Renal cortical epithelial cell (primary cell): ENCODE data around the gene CSMD2. TPM values are rescaled to one million over a fixed set of nuclear protein-coding genes. Genes with fewer than 3 reads are reported as not detected.
"Not testable (repeated sequence)": the region's sequence is repeated elsewhere in the genome, so short reads cannot be mapped to it uniquely, and the experiment has no call there.

Source experiments
- DNase-seq: peaks from one replicate; pipeline ENCODE4 v3.0.0-alpha.2; 2011; ENCODE audit warnings: low read depth
- total RNA-seq: library from RNA; depleted of rRNA; stranded (reverse); fragments of >200 nt; gene quantifications from 2 replicates; pipeline ENCODE4 v1.2.3, GENCODE V29; 2014

CSMD2 gene
- total RNA-seq, result under 0.01 and 0.55 TPM in 2 replicates

DNA sequence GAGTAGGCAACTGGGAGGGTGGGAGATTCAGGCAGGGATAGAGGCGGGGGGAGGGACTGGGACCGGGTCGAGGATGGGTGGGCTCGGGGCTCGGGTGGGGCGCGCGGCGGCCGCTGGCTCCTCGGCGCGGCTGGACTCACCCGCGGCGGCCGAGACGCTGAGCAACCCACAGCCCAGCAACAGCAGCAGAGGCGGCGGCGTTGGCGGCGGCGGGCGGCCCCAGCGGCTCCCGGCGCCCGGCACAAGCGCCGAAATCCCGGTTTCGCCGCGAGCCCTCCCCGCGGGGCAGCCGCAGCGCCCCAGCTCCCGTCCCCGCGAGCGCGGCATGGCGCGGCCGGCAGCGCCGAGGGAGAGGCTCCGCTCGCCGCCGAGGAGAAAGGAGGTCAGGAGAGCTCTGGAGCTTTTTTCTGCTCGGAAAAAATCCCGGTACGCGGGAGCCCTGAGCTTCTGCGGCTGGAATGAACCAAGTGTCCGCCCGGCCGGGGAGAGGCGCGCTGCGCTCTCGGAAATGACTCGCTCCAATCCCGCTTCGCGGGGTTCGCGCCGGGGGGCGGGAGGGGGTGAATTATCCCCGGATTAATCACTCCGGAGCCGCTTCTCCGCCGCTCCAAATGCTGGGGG, at the start of gene CSMD2:
CSMD2 (minus strand) TSS at position 460 of the 621 bp plus-strand sequence; CDS start at position 327, 133 bp downstream.
- DNase-seq, result peak; percentile 11

- DNase-seq, result no peak
These were observed 48.9 kb upstream of the CSMD2 start for GRCh38 chr1:34213956-34214355.

- no peak for DNase-seq
These were observed 47.6 kb upstream of the CSMD2 start for GRCh38 chr1:34212673-34213072.

- peak; percentile 97 for DNase-seq
These were observed 34.9 kb upstream of the CSMD2 start for GRCh38 chr1:34199927-34200326.

- no peak for DNase-seq
These were observed 27.6 kb upstream of the CSMD2 start for GRCh38 chr1:34192621-34193020.

GRCh38 chr1:34190692-34191091, 25.7 kb upstream of the CSMD2 start:
- no peak for DNase-seq

- DNase-seq, result no peak
These were observed 24.0 kb upstream of the CSMD2 start for GRCh38 chr1:34188985-34189384.

DNA sequence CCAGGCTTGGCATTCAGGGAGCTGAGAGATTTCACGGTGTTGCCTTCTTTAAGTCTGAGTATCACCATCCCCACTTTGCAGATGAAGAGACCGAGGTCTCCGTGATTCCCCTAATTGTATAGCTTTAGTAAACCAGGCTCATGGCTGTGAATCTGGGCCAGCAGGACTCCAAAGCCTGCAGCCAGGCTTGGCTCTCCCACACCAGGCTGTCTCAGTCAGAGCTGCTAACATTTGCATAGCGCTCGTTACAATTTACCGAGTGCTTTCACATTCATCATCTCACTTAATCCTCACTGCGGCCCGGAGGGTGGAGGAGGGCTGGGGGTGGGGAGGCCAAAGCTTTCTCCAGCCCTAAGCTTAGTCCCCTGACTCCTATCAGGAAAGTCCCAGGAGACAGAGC, 23.4 kb upstream of the CSMD2 start:
- no peak for DNase-seq

GRCh38 chr1:34186741-34187494, 21.9 kb upstream of the CSMD2 start:
- DNase-seq, result no peak

DNA sequence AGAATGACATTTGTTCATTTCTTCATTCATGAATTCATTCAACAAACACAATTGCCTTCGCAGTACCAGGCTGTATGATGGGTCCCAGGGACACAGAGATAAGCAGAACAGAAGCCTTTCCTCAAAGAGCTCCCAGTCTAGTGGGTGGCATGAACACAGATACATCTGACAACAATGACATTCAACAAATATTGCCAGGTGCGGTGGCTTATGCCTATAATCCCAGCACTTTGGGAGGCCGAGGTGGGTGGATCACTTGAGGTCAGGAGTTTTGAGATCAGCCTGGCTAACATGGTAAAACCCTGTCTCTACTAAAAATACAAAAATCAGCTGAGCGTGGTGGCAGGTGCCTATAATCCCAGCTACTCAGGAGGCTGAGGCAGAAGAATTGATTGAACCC, 18.4 kb upstream of the CSMD2 start:
- not testable (repeated sequence) for DNase-seq

DNA sequence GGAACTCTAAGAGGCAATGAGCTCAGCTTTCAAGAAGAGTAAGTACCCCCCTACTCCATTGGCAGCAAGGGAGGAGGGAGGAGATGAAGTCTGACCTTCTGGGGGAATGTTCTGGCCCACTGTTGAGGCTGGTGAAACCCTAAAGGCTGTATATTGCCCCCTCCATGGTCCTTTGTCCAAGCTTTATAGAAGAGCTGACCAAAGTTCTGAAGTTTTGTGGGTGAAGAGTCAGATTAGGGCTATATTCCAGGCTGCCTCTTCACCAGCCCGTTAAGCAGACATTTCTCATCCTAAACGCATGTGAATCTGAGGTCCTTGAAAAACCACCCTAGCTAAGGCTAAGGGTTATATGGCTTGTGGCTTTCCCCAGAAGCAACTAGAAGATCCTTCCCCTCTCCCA, 13.0 kb upstream of the CSMD2 start:
- DNase-seq, result no peak

GRCh38 chr1:34176830-34177603, 12.0 kb upstream of the CSMD2 start, which contains the start of gene C1orf94:
Gene C1orf94 (plus strand): TSS chr1:34176907. CDS start chr1:34177790, 883 bp downstream.
- DNase-seq, result no peak

- DNase-seq, result no peak
These were observed 10.7 kb upstream of the CSMD2 start for GRCh38 chr1:34175744-34176143.

GRCh38 chr1:34167389-34167788, 2.4 kb upstream of the CSMD2 start:
- DNase-seq, result no peak

DNA sequence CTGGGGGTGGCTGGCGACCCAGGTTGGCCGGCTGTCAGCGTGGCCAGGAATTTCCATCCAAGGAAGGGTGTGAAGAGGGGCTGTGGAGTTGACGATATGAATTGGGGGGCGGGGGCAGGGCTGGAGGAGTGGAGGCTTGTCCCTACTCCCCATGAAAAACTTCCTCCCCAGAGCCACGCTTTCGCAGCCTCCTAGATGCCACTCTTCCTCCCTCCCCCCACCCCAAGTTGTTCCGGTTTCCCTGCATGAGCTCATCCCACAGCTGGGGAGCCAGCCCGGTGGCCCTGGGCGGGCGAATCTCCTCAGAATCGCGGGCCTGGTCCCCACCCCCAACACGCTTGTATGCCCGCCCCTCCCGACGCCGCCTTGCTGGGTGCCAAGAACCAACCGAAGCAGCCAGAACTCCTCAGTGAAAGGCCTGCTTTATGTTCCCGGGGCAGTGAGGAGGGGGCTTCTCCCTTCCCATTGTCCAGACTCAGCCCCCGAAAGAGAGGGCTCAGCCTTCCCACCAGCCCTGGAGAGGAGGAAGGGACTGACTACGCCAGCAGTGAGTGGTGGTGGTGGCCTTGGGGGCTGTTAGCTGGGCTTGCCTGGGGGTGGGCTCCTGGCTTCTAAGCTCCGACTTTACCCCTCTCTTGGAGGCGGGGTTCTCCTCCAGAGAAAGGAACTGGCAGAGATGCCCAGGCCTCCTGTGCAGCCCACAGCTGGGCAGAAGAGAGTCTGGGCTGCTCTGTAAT, 1.8 kb upstream of the CSMD2 start:
- DNase-seq, result no peak

- no peak for DNase-seq
These were observed 1.2 kb upstream of the CSMD2 start for GRCh38 chr1:34166191-34166624.

- no peak for DNase-seq
These were observed 442 bp upstream of the CSMD2 start for GRCh38 chr1:34165422-34165921.

DNA sequence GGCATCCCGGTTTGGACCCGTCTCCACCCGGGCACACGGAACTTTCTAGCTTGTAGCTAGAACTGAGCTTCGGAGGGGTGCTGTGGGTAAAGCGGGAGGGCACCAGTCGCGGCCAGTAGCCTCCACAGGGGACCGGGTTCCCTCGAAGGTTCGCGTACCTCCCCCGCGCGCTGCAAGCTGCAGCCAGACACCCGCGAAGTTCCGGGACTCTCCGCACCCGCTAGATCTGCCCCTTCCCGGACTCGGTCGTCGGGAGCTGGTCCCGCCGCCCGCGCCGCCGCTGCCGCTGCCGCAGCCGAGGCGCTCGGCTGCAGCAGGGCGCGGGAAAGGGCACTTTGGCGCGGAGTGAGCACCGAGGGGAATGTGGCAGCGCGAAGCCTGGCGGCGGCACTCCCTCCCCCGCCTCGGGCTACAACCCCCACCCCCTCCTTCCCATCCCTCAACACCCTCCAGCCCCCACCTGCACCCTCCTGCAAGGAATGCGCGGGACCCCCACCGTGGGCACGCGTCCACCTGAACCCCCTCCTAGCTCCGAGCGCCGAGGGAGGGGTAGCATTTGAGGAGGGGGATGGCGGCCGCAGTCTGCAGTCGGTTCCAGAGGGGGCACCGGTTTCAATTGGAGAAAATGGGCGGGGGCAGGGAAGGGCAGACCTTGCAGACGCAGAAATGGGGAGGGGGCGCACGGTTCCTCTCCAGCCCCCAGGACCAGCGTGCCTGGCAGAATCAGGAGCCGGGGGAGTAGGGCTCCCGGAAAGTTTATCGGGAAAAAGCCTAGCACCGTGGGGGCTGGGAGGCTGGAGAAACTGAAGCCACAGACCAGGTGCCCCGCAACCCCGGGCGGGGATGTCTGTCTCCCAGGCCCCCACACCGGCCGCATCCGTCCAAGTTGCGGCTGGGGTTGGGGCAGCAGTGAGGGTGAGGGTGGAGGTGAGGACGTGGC, 968 bp downstream of the CSMD2 start:
- no peak for DNase-seq

DNA sequence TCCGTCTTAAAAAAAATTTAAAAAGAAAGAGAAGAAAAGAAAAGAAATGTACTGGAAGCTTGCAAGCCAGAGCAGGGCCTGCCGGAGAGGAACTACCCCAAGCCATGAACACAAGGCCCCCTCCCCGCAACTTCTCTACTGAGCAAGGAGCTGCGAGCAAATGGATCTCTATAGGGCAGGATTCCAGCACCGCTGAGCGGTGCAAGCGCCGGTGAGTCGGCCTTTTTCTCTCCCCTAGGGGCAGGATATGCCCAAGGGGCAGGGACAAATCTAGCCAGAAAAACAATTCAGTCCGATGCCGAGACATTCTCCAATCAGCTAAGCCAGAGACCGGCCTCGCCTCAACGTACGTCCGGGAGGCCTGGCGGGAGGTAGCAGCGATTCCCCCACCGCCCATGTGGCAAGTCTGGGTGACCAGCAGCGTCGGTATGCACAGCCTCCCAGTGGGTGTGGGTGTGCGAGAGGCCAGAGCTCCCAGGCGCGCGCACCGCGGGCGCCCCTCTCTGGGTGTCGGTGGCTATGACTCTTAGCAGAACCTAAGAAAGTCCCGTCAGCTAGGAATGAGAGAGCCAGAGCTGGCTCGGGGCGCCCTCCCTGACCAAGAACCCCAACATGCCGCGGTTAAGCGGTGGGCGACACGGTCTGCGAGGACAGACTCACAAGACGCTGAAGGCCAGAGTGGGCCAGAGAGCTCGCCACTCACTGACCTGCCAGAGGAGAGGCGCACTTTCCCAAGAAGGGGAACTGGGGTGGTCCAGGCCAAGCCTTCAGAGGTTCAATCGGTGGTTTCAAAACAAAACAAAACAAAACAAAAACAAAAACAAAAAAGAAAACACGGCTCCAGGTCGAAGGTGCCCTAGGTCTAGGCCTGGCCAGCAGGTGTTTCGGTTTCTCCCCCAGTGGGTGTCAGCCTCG, 1.9 kb downstream of the CSMD2 start:
- DNase-seq, result peak; percentile 69
